NB4 (cell line): ENCODE results near the gene RPL18.

ENCODE experiments used
- DNase-seq: peaks from one replicate; pipeline ENCODE4 v3.0.0; 2010; ENCODE audit warnings: low read depth
- H3K4me3 ChIP-seq: one replicate; pipeline ENCODE4 v1.5.1; 2011; ENCODE audit warnings: mild to moderate bottlenecking, low read depth, low read length, moderate library complexity
- CTCF ChIP-seq: IDR thresholded peaks from one replicate; pipeline ENCODE4 v1.5.1; 2012; ENCODE audit warnings: low read depth, low read length
- MYC ChIP-seq: IDR thresholded peaks from 2 replicates; pipeline ENCODE4 v1.6.1; 2011; ENCODE audit warnings: low read depth, low read length
- POLR2A ChIP-seq: IDR thresholded peaks from 2 replicates; pipeline ENCODE4 v1.6.1; 2011; ENCODE audit warnings: mild to moderate bottlenecking; ENCODE audit not compliant: insufficient read length; ENCODE audit errors: extremely low read depth
- TF ChIP-seq, protein P1 (sequence below): IDR thresholded peaks from 2 replicates; pipeline ENCODE4 v1.6.1; 2011; ENCODE audit warnings: low read depth, low read length

RPL18 gene

DNA sequence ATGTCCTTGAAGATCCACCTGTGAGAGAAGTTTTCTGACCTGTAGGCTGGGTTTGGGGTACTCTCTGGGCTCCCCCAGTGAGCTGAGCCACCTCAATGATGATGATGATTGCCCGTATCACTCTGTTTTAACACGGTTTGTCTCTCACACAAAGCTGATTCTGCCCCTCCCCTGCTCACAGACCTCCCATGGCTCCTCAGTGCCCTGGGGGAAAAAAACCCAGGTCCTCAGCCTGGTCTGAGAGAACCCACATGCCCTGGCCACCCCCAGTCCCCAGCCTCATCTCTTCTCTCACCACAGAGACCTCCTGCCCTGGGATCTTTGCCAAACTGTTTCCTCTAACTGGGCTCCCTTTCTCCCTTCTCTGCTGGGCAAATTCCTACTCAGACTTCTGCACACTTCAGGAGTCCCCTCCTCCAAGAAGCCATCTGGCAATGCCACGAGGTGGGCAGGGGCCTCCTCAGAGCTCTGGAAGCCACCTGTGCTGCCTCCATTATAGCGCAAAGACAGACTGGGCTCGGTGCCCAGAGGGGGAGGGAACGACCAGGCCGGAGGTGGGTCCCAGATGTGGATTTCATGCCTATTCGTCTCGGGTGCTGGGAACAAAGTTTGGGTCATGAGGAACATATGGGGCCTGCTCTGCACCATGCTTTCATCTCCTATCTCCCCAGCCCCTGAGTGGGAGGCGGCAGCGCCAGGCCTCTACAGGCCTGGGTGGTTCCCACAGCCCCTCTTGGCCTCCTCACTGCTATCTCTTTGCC, 35.5 kb upstream of the RPL18 start:
- TF ChIP-seq, protein P1, sequence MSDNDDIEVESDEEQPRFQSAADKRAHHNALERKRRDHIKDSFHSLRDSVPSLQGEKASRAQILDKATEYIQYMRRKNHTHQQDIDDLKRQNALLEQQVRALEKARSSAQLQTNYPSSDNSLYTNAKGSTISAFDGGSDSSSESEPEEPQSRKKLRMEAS = peak; percentile 35; the same call in 1 of the 2 replicates
- TF ChIP-seq MYC = no peak
- TF ChIP-seq POLR2A = no peak
- no peak for TF ChIP-seq CTCF
- peak; percentile 49 for DNase-seq
- H3K4me3 ChIP-seq = no peak overlapping the region

DNA sequence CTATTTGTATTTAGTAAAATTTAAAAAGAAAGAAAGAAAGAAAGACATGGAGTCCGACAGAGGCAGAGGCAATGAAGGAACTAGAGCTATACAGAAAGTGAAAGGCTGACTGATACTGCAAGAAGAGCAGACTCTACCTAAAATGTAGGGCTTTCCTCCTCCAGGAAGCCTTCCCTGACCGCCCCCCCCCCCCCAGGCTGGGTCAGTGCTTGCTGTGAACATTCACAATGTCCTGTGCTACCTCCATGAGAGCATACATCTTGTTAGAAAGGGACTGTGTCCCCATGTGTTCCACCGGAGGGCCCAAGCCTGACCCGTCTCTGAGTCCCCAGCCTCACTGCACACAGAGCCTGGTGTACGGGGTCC, 32.7 kb upstream of the RPL18 start:
- DNase-seq = no peak
- no peak overlapping the region for H3K4me3 ChIP-seq
- TF ChIP-seq, protein P1 = no peak
- no peak for TF ChIP-seq CTCF
- no peak for TF ChIP-seq POLR2A

DNA sequence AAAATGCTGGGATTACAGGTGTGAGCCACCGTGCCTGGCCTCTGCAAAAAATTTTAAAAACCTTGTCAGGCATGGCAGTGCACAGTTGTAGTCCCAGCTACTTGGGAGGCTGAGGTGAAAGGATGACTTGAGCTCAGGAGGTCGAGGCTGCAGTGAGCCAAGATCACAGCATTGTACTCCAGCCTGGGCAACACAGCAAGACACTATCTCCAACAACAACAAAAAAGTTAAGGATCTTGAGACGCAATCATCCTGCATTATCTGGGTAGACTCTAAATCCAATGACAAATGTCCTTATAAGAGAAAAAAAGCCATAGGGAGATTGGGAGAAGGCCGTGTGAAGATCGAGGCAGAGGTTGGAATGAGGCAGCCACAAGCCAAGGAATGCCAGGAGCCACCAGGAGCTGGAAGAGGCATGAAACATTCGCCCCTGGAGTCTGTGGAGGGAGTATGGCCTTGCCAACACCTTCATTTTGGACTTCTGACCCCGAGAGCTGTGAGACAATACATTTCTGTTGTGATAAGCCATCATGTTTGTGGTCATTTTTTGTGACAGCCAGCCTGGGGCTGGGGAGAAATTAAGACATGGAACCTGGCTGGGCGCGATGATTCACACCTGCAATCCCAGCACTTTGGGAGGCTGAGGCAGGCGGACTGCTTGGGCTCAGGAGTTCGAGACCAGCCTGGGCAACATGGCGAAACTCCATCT, 32.1 kb upstream of the RPL18 start:
- no peak overlapping the region for H3K4me3 ChIP-seq
- TF ChIP-seq, protein P1 = no peak
- TF ChIP-seq POLR2A (no peak), MYC (no peak), CTCF (no peak)
- no peak for DNase-seq

DNA sequence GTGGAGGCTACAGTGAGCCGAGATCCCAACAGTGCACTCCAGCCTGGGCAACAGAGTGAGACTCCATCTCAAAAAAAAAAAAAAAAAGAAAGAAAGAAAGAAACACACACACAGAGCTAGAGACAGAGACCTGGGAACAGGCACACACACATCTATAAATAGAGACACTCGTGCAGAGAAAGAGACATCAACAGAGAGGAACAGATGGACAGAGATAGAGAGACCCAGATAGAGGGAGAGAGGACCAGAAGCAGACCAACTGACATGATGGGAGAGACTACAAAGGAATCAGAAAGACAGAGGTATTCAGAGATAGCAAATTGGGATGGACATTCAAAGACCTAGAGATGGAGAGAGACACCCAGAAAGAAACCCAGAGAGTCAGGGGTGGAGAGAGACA, 29.2 kb upstream of the RPL18 start:
- DNase-seq = no peak
- no peak overlapping the region for H3K4me3 ChIP-seq
- no peak for TF ChIP-seq CTCF

- no peak for DNase-seq
- H3K4me3 ChIP-seq = no peak overlapping the region
- TF ChIP-seq, protein P1 = no peak
- TF ChIP-seq MYC (no peak), CTCF (no peak), POLR2A (no peak)
Measured at GRCh38 chr19:48646722-48647216, 27.8 kb upstream of the RPL18 start.
